HG03354 (cell line): ENCODE measurements around the gene DEFB124.
"Not testable (repeated sequence)": the region's sequence is repeated elsewhere in the genome, so short reads cannot be mapped to it uniquely, and the experiment has no call there.

Experiments used
- ATAC-seq: cut with Tn5 transposase; IDR thresholded peaks from one replicate; pipeline ENCODE4 v1.9.1; 2021; ENCODE audit warnings: mild to moderate bottlenecking; ENCODE audit not compliant: unreplicated experiment, poor library complexity, severe bottlenecking

DEFB124 gene

DNA sequence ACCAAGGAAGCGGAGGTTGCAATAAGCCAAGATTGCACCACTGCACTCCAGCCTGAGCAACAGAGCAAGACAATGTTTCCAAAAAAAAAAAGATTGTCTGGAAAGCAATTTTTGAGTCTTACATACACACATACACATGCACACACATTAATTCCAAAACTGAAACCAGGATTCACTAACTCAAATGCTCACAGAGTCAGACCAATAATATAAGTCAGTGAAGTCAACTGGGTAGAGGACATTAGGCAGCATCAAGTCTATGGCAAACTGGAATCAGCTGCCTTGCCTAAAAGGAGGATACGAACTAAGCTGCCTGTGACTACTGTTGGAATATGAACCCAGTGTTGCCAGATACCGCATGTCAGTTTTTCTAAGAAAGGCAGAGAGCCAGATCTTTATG lies 15.8 kb upstream of the DEFB124 start:
- ATAC-seq = no peak

DNA sequence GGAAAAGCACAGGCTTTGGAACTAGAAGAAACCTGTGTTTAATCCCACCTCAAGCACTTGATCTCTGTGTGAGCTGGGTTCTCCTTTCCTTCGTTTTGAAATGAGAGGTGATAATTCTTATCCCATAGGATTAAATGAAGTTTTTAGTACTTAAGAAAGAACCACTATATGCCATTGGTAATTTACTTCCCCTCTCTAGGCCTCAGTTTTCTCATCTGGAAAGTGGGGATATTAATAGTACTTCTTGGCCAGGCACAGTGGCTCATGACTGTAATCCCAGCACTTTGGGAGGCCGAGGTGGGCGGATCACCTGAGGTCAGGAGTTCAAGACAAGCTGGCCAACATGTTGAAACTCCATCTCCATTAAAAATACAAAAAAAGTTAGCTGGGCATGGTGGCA lies 14.2 kb upstream of the DEFB124 start:
- no peak for ATAC-seq

DNA sequence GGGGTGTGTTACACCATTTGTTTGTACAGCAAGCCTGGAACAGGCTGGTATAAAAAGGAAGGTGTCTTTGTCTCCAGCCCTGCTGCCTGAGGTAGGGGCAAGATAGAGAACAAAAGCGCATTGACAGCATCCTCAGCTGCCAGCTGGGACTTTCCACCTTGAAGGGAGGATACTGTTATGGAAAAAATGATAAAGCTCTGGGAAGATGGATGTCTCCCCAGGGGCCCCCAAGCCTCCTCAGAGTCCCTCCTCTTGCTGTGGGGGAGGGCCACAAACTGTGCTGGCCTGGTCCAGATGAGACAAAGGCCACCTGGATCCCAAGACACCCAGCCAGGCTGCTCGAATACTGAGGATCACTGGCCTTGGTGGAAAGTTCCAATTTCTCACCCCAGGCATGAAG lies 13.2 kb upstream of the DEFB124 start:
- ATAC-seq = no peak

DNA sequence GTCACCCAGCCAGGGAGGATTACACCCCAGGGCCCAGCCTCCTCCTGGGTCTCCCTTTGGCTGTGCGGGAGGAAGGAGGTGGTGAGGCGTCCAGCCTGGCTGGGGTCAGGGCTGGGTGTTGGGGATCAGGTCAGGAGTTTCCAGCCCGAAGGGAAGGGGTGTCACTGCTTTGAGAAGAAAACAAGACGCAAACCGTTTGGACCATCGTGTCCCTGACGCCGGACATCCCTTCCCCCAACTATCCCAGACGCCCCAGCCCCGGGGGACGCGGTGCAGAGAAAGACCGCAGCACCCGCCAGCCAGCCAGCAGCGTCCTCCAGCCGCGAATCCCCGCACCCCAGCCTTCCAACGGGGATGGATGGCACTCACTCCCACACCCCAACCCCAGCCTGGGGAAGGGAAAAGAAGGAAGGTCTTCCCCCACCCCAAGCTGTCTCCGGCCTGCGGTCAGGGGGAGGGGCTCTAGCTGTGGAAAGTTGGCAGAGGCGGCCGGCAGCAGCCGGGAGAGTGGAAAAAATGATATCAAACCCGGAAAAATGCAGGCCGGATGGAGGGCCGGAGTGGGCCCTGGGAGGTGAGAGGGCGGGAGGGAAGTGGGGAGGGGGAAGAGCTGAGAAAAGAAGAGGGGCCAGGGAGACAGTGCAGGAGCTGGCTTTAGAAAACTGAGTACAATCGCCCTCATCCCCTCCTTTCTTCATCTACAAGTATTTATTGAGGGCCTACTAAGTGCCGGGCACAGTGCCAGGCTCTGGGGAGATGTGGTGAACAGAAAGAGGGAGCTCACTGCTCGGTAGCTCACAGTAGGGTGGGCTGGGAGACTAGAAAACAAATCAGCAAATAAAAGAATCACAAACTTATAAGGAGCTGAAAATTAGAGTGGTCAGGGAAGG lies 10.8 kb upstream of the DEFB124 start:
- no peak for ATAC-seq

DNA sequence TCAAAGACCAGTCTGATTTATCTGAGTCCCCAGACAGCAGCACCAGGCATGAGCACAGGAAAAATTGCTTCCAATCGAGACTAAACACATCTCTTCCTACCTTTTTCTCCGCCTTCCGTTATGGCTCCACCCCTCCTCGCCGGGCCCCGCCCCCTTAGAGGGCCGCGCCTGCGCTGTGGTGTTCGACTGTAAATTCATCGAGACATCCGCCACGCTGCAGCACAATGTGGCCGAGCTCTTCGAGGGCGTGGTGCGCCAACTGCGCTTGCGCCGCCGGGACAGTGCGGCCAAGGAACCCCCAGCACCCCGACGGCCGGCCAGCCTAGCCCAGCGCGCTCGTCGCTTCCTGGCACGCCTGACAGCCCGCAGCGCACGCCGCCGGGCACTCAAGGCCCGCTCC lies 9.1 kb upstream of the DEFB124 start:
- ATAC-seq = no peak

DNA sequence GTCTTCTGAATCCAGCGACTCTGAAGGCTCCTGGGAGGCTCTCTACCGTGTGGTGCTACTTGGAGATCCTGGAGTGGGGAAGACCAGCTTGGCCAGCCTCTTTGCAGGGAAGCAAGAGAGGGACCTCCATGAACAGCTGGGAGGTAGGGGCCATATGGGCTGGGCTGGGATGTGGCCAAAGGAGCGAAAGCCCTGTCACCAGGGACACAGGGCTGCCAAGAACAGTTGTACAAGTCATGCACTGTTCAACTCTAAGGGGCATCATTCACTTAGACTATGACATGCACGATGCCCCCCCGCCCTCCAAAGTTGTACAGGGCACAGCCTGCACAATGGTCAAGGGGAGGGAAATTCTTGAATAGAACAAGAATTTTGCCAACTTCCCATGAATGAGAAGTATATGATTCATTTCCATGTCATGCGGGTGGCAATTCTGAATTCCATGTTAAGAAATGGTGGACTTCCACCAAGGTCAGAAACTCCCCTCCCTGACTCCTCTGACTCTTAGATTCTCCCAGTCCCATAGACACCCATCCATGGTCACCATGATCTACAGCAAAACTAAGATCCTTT lies 1.8 kb upstream of the DEFB124 start:
- ATAC-seq = no peak

DNA sequence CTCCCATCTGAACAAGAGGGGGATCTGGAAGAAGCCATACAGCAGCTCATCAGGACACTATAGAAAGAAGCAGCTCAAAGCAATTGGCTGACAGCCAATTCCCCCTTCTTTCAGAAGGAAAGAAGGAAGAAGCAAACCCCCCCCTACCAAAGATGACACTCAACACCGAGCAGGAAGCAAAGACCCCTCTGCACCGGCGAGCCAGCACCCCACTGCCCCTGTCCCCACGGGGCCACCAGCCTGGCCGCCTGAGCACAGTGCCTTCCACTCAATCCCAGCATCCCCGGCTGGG lies 1.3 kb upstream of the DEFB124 start:
- ATAC-seq = no peak

DNA sequence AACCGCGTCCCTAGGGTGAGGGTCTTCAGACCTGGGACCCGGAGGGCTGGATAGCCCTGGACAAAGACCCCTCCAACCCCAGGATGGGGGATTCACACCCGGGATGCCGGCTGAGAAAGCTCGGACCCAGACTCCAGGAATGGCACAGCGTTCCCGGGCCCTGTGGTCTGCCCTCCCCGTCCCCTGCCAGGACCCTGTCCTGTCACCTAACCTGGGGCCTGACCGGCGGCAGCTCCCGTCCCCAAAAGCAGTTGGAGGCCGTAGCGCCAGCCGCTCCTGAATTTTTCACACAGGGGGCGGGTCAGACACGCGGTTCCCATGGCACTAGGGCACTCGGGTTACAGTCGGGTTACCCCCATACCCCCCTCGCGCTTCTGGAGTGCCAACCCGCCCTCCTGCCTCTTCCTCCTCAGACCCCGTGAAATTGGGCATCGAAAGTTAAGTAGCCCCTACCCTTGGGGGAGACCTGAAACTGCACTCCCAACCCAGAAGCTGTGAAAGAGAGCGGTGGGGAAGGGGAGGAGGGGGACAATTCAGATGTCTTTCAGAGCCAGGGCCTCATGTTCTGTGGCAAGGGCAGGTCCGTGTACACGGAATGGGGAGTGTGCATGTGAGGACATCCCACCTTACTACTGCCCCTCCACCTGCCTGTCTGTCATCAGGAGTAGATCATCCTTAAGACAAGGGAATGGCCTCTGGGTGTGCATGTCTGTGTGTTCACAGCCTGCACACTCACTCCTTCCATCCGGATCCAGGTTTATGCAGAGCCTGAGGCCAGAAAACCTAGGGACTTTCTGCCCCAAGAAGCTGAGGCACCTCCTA lies 756 bp upstream of the DEFB124 start:
- ATAC-seq = no peak

DNA sequence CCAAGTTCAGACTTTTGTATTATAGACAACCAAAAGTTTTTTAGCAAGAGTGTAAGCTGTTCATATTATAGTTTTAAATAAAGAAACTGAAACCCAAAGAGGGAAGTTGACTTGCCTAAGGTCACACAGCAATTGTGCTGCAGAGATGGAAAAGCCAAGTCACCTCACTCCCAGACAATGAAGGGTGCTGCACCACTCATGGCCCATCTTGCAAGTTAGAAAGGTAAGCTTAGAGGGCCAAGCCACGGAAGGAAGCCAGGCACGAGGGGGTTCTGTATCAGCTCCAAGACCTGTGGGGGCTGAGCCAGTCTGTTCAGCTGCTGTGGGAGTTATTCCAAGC lies 860 bp downstream of the DEFB124 start:
- ATAC-seq = no peak

DNA sequence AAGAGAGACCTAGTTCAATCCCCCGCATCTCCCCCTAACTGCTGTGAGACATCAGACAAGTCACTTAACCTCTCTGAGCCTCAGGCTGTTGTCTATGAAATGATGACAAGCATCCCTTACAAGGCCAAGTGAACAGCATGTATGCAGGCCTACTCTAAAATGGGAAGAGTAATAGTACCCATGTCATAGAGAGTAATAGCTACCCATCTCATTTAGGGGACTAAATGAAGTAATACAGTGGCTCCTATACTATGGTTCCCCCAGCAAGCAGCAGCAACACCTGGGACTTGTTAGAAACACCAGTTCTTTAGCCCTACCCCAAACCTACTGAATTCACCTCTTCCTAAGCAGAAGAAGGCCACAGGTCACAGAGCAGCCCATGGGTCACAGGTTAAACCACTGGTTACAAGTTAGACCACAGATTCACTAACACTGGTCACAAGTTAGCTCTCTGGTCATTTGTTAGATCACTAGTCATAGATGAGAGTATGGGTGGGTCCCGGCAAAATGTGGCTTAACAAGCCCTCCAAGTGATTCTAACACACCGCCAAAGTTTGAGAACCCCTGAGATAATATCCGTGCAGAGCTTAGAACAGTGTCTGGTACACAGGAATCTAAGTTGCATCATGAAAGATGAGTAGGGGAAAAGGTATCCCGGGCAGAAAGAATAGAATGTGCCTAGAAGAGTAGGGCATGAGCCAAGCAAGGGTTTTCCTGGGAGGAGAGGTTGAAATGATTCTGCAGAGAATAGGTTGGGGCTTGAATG lies 1.4 kb downstream of the DEFB124 start:
- no peak for ATAC-seq

DNA sequence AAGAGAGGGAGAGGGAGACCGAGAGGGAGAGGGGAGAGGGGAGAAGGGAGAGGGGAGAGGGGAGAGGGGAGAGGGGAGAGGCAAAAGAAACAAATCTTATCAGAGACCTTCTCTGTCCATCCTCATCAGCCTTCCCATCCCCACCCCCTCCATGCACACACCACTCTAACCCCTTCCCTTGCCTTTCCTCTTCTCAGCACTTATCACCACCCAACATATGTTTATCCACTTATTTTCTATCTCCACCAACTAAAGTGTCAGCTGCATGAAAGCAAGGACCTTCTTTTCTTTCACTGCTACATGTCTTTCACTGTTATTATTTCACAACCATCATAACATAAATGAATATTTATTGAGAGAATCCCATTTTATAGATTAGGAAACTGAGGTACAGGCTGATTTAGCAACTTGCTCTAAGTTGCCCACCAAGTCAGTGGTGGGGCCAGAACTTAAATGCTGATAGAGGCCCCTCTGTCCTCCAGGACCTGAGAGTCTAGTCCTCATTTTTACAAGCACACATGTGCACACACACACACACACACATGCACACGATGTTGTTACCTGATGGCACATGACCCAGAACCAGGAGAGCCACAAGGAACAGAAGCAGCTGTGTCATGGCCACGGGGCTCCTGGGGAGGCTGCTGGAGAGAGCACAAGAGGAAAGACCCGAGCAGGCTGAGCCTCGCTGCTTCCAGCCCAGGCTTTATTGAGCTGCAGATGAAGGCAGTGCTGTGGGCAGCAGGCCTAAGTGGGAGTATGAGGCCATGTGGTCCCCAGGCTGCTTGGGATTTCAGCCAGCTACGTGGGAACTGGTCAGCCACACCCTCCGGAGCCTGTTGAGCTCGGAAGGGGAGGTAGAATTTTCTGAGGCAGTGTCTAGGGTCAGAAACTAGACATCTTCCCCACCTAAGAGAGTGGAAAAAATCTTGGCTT lies 2.3 kb downstream of the DEFB124 start:
- ATAC-seq = no peak

DNA sequence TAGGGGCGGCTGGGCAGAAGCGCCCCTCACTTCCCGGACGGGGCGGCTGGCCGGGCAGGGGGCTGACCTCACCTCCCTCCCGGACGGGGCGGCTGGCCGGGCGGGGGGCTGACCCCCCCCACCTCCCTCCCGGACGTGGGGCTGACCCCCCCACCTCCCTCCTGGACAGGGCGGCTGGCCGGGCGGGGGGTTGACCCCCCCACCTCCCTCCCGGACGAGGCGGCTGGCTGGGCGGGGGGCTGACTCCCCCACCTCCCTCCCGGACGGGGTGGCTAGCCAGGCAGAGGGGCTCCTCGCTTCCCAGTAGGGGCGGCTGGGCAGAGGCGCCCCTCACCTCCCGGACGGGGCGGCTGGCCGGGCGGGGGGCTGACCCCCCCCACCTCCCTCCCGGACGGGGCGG lies 4.0 kb downstream of the DEFB124 start:
- ATAC-seq = not testable (repeated sequence)

DNA sequence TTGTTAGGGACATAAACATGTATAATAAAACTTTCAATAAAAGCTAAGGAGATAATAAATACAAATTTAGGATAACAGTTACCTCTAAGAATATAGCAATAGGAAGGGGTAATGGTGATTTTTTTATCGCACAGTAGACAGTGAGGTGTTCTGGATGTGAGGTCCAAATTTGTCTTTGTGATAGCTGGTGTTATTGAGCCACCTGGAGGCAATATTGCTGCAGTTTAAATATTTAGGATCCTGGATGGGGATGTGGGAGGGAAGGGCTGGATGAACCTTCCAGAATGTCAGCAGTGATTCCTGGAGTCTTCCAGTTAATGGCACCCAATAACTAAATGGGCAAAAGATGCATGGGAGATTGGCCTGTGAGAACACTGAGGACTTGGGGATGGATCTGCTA lies 20.6 kb downstream of the DEFB124 start:
- ATAC-seq = no peak

DNA sequence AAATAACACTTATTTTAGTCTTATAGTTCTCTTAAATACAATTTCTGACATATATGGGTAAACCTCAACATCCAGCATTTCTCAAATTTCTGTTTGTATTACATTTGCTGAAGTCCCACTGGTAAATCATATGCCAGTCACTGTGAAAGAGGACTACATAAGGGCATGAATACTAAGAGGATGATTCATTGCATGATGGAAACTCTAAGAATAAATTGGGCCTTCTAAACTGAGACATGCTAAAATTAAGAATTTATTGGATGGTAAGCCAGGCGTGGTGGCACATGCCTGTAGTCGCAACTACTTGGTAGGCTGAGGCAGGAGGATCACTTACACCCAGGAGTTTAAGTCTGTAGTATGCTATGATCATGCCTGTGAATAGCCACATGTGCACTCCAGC lies 22.4 kb downstream of the DEFB124 start:
- ATAC-seq = no peak

DNA sequence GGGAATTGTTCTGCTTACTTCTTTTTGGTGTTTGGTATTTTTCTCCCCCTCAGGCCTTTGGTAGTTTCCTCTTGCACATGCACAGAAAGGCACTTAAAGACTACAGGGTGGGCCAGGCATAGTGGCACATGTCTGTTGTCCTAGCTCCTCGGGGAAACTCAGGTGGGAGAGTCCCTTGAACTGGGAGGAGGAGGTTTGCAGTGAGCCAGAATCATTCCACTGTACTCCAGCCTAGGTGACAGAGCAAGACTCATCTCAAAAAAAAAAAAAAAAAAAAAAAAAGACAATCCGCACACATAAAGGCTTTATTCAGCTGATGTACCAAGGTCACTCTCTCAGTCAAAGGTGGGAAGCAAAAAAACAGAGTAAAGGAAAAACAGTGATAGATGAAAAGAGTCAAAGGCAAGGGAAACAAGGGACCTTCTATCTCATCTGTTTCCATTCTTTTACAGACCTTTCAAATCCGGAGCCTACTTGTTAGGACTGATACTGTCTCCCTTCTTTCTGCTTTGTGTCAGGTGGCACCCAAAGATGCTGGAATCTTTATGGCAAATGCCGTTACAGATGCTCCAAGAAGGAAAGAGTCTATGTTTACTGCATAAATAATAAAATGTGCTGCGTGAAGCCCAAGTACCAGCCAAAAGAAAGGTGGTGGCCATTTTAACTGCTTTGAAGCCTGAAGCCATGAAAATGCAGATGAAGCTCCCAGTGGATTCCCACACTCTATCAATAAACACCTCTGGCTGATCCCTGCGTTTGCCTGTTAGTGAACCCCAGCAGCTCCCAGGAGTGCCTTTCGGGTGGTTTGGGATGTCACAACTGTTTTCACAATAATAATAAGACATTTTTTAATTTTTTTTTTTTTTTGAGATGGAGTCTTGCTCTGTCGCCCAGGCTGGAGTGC lies 25.2 kb downstream of the DEFB124 start:
- no peak for ATAC-seq

DNA sequence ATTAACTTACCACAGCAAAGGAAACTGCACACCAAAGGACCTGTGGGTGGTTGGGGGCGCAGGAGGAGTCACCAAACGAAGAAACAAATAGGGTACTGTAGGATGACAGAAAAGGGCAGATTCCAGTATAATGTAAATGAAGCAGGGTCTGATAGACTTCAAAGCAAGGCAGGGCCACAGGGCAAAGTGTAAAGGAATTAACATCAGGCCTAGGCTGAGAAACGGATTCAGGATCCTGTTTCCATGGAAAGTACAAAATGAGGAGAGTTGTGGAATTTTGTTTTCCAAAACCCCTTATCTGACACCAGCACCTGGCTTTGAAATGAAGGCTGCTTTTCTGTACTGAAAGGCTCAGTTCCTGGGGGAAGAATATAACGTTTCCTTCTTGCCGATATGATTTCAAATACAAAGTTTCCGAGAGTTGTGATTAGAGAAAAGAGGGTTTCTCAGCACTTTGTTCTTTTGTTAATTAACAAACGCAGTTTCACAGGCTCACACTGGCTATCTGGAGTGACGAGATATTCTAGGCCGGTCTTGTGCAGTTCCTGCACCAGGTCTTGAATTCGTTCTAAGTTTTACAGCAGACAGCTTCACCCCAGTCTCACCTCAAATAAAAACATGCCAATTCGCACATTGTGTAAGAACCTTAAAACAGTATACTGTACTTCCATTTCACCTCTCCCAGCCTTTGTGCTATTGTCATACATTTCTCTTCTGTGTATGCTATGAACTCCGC lies 28.7 kb downstream of the DEFB124 start:
- no peak for ATAC-seq

DNA sequence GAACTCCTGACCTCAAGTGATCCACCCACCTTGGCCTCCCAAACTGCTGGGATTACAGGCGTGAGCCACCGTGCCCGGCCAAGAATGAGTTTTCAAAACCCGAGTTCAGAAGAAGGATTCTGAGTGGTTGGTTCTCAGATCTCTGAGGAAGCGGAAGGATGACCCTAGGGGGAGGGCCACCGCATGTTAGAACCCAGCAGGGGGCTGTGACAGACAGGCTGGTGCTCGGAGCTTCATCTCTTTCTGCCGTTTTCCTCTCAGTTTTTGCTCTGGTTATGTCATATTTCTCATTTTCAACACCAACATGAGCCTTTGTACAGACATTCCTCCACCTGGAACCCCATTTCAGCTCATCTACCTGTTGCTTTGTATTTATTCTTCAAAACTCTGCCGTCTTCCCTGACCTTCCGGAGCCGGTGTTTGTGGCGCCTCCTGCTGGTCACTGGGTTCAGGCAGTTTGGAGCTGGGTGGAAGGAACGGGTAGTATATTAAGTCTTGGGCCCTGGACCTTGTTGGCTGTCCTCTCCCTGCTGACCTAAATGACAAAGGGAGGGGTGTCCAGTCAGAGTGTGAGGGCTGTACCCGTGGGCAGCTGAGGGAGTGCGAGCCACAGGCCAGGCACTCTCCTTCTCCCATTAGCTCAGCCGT lies 34.8 kb downstream of the DEFB124 start, which contains the start of gene DEFB123:
DEFB123 (plus strand) TSS at position 621 of the 648 bp plus-strand sequence. CDS start 67 bp downstream, outside the sequence.
- ATAC-seq = no peak
